GM19240 (cell line): ENCODE results near the gene SUPT3H.

Experiments
- DNase-seq: peaks from one replicate; pipeline ENCODE4 v3.0.0; 2011; ENCODE audit warnings: low spot score; ENCODE audit not compliant: insufficient read length

The SUPT3H gene

DNA sequence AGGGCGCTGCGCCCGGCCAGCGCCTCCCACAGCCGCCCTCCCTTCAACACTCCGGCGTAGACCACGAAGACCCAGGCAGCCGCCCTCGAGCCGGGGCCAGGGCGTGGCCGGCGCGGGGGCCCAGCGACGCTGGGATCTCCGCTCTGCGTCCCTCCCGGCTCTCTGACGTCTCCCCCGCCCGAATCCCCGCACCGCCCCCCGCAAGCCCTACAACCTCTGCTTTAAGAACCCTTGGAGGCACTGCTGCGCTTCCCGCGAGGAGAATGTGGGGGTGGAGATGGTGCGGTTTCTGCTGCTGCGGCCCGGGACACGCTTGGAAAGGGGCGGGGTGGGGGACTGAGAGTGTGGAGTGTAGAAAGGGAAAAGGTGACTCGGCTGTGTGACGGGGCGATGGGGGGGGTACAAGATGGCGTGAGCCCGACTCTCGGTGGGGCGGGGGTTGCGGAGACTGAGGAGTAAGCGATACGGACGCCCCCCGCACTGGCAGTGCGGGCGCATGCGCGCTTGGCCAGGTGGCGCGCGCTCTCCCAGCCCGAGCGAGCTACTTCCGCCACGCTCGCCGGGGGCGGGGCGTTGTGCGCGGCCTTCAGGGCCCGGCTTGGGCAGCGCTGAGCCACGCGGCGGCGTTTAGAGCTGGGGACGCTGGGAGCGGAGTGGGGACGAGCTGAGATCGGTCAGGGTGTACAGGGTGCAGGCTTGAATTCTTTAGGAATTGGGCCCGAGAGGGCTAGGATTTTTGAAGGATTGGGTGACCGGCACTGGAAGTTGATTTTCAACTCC, at the start of gene SUPT3H:
Gene SUPT3H (minus strand): TSS at position 381 of the 780 bp plus-strand sequence.
- peak; percentile 37 for DNase-seq

DNA sequence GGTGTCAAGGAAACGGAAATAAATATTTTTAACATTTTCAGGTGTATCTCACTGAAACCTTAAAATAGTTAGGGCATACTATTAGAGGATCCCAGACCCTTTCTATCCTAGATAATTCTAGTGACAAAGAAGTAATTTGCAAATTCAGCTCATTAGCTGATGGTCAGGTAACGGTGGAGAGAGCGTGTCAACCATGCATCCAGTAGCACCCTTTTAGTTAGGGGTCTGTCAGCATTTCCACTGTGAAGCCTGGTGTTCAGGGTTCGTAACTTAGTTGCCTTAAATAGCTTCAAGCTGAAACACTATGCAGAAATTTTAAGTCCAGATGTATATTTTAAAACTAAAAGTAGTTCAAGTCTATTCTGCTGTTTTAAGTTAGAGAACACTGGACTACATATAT, 48.5 kb upstream of the SUPT3H start:
- no peak for DNase-seq

DNA sequence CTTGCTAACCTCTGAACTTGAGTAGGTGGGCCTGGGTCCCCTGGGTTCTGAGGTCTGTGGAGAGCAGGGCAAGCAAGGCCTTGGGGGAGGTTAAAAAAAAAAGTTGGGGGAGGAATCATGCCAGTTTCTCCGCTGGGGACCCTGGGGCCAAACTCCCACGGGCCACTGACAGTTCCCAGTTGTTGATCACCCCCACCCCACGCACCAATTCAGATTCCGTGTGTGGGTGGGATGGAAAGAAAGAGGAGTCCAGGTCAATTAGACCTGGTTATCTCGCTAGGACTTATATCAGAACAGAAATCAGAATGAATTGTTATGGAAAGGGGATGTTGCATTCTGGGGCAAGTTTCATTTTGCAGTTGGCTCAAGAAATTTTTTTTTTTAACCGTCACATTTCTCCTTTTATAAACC, 46.7 kb upstream of the SUPT3H start:
- DNase-seq: no peak

DNA sequence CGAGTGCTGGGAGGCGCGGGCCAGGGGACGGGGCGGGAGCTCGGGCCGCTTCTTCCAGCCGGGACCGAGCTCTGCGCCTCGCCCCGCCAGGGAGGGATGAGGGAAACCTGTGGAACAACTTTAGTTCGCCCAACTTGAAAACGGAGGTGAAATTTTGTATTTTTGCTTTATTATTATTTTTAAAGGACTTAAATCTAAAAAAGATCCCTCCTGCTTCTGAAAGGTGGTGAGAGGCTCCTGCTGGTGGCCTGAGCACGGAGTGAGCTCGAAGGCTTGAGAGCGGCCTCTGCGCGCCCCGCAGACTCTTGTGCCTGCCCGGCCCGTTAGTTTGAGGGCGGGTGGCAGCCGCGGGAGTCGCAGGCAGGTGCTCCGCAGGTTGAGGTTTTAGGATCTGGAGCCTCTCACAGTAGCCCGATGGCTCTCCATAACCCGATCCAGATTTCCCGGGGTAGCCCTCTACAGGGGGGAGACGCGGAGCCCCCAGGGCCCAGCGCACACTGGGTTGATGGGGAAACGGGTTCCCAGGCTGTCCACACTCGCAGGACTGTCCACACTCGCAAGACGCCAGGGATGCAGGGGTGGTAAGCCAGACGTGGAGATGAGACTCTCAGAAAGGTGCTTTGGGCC, 46.2 kb upstream of the SUPT3H start:
- no peak for DNase-seq

DNA sequence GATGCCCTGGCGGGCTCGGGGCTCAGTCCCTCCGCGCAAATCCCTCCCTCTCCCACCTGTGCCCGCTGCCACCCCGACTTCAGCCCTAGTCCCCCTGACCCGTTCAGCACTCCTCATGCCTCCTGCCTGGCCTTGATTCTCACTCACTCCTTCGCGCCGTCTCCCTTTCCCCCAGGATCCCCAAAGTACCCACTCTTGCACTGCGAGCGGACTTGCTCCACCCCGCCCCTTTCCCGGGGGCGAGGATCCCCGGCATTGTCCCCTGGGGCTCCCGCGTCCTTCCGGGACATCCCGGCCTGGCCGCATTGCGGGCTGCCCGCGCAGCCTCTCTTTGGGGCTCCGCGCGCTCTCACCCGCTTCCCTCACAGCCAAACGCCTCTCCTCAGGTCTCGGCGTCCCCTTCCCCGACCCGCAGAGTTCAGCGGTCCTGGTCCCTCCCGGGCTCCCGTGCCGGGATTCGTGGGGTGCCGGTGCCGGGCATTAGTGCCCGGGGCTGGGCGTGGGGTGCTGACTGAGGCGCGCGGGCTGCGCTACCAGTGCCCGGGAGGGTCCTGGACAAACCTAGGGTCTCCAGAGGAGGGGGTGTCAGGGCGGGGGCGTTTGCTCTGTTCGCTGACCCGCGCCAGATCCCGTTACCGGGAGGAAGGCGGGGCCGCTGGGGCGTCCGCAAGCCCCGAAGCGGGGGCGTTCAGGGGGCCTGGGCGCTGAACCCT, 45.5 kb upstream of the SUPT3H start:
- DNase-seq: no peak

DNA sequence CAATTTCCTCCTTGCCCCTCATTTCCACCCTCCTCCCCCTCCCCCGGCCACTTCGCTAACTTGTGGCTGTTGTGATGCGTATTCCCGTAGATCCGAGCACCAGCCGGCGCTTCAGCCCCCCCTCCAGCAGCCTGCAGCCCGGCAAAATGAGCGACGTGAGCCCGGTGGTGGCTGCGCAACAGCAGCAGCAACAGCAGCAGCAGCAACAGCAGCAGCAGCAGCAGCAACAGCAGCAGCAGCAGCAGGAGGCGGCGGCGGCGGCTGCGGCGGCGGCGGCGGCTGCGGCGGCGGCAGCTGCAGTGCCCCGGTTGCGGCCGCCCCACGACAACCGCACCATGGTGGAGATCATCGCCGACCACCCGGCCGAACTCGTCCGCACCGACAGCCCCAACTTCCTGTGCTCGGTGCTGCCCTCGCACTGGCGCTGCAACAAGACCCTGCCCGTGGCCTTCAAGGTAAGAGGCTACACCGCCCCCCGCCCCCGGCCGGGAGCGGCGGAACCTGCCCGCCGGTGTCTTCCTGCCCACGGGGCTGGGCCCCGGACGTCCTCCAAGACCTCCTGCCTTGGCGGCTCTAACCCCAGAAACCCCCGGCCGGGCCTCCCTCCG, 44.9 kb upstream of the SUPT3H start:
- DNase-seq: no peak

DNA sequence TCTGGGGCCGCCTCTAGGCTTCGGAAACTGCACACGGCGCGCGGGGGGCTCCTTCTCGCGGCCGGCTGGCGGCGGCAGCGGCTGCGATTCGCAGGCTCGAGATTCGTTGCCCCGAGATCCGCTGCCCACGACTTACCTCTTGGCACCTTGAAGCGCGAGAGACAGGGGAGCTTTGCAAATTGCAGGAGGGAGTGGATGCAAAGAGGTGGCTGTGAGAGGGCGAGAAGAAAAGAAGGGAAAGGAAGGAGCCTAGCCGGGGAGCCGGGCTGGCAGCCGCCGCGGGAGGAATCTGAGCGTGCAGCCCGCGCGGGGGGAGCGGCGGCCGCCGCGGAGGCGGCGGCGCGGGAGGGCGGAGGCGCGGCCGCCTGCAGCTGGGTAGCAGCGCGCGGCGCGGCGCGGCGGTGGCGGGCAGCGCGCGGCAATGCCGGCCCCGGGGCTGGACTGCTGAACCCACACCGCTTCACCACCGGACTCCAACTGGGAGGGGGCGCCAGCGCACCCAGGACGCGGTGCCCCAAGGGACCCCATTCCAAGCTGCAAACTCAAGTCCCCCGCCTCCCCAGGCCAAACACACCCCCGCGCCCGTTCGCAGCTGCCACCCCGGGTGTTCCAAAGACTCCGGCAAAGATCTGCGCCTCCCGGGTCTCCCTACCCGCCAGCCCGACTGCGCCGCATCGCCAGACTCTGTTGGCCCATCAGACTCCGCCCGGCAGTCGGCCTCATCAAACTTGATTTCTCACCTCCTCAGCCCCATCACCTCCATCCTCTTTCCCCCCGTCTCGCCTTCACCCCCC, 44.2 kb upstream of the SUPT3H start:
- no peak for DNase-seq

DNA sequence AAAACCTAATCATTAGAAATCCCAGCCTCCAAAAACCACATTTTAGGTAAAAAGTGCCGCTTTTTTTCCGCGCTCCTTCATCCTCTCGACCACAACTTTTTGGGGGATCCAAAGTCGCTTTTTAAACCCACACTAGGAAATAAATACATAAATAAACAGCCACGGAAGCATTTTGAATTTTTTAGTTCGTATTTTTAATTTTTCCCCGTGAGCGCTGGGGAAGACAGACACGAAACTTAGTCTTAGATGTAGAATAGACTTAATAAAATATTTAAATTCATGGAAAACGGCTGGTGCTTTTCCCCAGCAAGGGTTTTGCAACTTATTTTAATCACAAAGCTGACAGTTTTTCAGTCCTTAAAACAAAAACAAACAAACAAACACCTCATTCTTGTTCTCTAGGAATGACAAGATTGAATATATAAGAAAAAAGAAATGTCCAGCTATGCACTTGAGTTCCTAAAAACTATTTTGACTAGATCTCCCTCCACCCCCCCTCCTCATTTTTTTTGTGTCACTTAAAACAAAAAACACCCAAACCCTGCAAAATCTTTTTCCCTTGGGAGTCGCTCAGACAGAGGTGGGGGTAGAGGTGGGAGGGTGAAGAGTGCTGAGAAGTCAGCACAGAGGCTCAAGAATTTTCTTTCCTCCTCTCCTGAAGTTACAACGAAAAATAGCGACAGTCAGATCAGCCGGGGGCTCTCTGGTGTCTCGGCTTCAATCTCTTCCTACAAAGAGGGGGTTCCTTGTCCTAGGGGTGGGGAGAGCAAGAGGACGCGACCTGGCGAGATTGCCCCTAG, 43.4 kb upstream of the SUPT3H start:
- no peak for DNase-seq

DNA sequence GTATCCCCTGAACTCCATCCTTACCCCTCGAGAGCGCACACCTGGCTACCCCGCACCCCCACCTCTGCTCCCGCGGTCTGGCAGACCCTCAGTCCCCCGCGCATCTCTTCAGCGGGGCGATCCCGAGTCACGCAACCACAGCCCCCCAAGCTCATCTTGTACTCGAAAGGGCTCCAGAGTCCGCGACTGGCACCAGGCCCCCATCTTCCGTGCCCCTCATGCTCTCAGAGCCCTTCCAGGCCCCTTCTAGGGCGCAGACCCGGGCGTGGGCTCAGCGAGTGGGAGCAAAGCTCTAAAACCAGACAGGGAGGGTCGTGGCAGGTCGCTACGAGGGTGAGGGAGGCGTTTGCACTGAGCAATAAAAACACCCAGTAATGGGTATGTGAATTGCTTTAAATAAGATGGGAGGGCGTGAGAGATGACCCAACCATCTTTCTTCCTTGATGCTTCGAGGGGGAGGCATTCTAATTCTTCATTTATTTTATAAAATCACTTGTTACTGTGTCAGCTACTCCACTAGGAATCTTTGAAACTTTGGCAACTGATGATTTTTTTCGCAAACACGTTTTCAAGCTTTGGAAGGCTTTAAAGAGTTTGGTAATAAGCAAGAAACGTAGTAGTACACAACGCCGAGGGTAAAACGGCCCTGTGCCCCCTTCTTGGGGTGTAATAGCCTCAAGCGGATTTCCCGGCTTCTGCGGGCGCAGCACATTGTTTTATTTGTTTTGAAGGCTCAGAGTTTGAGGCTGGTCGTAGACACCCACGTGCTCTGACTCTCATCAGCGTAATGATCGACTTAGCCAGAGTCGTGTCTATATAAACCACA, 42.6 kb upstream of the SUPT3H start:
- DNase-seq: no peak

DNA sequence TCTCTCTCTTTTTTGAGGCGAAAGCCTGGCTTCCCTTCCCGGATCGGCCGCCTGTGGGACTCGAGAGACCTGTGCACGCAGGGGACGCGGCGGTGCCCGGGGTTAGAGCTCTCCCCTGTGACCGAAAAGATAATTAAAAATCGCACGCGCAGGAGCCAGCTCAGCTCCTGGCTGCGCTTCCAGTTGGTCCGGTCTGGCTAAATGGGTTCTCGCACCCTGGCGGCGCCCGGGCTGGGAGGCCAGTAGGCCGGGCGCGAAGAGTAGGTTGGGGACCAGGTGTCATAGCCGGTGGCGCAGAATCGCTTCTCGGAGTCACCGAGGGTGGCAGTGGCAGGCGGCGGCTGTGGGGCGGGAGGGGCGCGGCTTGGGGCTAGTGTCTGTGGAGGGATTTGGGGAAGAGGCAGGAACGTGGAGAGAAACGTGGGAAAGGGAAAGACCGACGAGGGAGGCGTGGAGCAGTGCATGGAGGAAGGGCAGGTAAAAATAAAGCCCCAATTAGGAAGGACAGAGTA, 41.9 kb upstream of the SUPT3H start:
- DNase-seq: no peak

DNA sequence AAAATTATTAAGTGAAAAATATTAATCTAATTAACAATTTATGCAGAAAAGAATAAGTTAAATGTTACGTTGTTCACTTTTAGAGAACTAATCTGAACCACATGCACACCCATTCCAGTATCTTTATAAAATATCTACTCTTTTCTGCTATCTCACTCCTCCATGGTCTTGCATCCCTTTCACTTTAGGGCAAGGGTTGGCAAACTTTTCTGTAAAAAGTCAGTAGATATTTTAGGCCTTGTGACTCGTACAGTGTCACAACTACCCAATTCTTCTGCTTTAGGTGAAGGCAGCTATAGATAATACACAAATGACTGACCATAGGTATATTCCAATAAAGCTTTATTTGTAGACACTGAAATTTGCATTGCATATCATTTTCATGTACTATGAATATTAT, 39.7 kb upstream of the SUPT3H start:
- DNase-seq: no peak

DNA sequence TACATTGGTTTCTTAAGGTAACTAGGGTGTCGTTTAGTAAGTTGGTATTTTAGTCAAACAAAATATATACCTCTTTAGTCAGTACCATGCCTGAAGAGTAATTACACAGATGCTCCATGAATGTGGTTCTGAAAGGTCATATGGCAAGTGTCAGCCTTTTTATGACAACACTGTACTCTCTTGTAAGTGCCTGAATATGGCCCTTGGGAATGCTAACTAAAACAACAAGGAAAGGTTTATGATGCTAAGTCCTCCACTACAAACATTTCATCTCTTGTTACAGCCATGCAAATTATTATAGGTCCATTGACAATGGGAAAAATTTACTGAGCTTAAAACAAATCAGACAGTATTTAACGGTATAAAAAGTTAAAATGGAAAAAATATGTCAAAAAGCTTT, 39.0 kb upstream of the SUPT3H start:
- no peak for DNase-seq

DNA sequence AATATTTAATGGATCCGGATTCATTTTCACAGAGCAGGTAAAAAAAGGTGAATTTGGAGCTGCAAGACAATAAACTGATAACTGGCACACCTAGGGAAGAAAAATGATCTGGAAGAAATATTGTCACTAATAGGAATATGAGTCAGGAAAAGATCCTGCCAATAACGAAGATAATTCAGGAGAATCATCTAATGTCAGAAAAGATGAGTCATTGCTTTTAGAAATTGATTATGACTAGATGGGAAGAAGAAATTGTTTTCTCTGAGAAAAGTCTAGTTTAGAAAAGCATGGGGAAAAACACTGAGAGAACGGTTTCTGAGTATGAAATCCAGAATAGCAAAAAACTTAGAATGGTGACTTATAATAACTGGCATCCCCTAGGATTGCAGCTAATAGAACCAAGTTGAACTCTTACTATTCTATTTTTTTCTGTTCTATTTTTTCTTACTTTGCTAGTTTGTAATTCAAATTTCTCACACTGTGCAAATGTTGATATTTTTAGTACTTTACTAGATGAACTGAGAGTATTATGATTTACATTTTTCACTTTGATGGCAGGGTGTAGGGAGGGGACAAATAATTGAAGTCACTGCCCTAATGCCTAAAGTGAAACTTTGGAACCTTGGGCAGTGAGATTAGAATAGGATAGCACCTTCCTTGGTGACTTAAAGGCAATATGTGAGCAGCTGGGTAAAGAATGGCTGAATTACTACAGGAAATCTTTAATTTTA, 38.2 kb upstream of the SUPT3H start:
- no peak for DNase-seq

DNA sequence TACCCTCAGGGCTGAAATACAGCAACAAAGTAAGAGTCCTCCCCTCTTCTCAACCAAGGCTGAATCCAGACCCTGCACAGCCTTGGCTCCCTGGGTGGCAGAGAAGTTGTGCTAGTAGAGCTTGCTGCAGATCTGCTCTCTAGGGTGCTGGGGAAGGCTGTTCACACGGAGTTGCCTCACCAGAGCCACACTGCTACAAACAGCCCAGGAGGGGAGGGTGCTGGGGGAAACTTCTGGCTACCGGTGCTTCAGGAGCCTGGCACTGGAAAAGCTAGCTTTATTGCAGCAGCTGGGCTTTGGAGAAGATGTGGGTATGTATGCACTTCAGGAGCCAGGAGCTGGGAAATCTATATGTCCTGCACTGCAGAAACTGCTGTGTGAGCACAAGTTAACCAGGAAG, 37.6 kb upstream of the SUPT3H start:
- no peak for DNase-seq

DNA sequence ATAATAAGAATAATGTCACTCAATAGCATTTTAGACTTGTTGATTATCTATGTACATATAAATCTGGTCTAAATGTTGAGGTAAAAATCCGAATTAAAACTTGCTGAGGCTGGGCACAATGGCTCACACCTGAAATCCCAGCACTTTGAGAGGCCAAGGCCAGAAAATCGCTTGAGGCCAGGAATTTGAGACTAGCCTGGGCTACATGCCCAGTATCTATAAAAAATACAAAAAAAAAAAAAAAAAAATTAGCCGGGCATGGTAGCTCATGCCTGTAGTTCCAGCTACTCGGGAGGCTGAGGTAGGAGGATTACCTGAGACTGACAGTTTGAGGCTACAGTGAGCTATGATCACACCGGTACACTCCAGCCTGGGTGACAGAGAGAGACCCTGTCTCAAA, 34.2 kb upstream of the SUPT3H start:
- DNase-seq: no peak

DNA sequence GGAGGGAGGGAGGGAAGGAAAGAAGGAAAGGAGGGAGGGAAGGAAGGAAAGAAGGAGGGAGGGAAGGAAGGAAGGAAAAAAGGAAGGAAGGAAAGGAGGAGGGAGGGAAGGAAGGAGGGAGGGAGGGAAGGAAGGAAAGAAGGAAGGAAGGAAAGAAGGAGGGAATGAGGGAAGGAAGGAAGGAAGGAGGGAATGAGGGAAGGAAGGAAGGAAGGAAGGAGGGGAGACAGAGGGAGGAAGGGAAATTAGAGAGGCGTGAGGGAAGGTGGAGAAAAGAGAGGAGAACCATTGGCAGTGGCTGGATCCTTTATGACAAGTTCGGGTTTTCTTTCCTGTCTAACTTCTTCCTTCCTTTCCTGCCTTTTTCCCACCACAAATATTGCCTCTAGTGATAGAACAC, 22.3 kb upstream of the SUPT3H start:
- DNase-seq: no peak

DNA sequence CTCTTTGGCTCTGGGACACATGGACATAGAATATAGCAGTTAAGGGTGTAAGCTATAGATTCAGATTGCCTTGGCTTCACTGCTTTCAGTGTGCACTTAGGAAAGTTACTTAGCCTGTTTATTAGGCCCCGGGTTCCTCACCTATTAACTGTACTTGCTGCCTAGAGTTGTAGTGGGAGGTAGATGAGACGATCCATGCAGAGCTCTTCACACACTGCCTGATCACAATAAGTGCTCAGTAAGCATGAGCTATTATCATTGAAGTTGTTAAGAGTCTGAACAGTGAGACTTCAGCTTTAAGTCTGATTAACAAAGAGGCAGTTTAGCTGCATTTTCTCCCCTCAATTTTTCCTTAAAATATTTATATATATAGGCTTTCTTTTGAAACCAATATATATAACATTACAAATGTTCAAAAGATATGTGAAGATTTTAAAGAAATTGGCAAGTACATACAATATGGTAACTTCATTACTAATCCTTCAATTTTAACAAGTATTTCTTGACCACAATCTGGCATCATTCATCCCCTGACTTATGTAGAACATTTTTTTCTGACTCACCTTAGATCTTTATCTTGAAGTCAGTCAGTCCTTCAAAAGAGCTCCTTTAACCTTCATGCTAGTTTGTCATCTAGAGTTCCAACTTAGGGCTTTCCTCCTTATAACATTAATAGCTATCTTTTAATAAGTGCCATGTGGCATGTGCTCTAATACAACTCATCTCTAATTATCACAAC, 20.5 kb upstream of the SUPT3H start:
- DNase-seq: no peak

DNA sequence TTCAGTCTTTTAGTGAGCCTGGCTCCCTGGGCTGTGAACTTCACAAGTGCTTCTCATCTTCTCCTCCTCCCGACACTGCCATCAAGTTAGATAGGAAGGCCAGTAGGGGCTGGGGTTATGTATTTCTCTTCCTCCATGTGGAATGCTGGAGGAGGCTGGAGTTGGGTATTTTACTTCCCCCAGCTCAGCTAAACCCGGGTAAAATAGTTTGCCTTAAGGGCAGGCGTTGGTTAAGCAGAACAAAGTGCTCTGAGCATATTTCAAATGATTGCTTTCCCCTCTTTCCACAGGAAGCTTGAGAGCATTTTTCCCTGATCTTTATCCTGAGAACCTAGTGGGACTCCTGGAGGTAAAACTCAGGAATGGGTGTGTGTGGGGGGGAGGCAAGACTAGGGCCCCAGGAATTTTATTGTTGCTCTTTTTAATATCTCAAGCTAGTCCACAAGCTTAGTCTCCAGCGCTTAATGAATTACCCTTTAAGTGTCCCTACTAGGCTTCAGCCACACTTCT, 16.9 kb upstream of the SUPT3H start:
- DNase-seq: no peak
